Measurements from ENCODE around the gene CAMKMT.

DNA sequence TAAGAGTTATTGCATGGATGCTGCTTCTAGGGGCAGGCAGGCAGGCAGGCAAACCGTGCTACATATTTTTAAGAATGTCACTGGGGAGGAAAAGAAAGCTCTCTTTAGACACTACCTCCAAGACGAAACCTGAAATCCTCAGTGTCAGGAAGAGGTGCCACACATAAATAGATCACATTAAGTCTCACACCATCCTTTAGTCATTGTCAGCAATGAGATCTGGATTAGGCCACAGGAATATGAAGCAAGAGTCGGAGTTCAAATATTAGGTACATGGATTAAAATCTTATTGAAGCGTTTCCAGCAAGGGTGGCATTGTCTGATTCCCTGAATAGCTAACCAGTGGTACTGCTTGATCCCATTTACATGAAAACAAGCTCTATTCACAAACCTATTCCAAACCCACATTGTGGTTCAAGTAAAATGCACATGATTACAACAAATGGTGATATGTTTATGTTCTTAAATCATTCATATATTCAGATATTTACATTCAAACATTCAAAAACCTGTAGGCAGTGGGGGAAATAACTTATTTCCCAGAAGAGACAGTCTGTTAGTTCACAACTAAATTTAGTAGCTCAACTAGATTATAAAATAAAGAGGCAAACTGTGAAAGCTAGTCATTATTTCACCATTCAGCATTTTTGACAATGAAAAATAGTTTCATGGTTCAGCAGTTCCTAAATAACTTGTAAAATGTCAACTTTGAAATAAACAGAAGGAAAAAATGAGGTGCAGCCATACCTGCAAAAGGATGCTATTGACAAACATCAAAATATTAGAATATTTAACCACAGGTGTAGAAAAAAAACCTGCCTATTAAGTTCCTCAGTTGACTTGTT is 384.4 kb downstream of the CAMKMT start:
- TF ChIP-seq CTCF (IDR thresholded peaks at IDR 0.05 in 8 of 11, conservative IDR thresholded peaks at IDR 0.05 in 3 of 11) (no peak), POLR2A (IDR thresholded peaks at IDR 0.05) (no peak)

Measured in spleen (tissue), 7 donors.